IPS-NIHi7 (cell line): ENCODE data around the gene PLEKHA6.

Experiments
- DNase-seq: peaks from one replicate; pipeline ENCODE4 v3.0.0; 2012; ENCODE audit warnings: mixed read lengths; ENCODE audit errors: extremely low spot score

The PLEKHA6 gene

GRCh38 chr1:204211046-204211445 lies 148.7 kb downstream of the PLEKHA6 start:
- DNase-seq: no peak

GRCh38 chr1:204207136-204207616 lies 152.6 kb downstream of the PLEKHA6 start:
- DNase-seq: peak; percentile 94

- no peak for DNase-seq
Measured at GRCh38 chr1:204206121-204206520, 153.6 kb downstream of the PLEKHA6 start.

GRCh38 chr1:204205486-204205885 lies 154.2 kb downstream of the PLEKHA6 start:
- no peak for DNase-seq

- DNase-seq: no peak
Measured at GRCh38 chr1:204204944-204205343, 154.8 kb downstream of the PLEKHA6 start.

GRCh38 chr1:204203206-204203767 lies 156.4 kb downstream of the PLEKHA6 start:
- DNase-seq: no peak

GRCh38 chr1:204202481-204202880 lies 157.2 kb downstream of the PLEKHA6 start:
- DNase-seq: no peak

GRCh38 chr1:204201348-204202040 lies 158.2 kb downstream of the PLEKHA6 start:
- no peak for DNase-seq

- no peak for DNase-seq
Measured at GRCh38 chr1:204199579-204199978, 160.2 kb downstream of the PLEKHA6 start.

GRCh38 chr1:204198348-204199340 lies 161.1 kb downstream of the PLEKHA6 start:
- DNase-seq: peak; percentile 65

GRCh38 chr1:204197068-204197467 lies 162.7 kb downstream of the PLEKHA6 start:
- DNase-seq: no peak

GRCh38 chr1:204196068-204196795 lies 163.5 kb downstream of the PLEKHA6 start, which contains the start of gene KISS1:
KISS1 (minus strand) TSS chr1:204196491; CDS start chr1:204192876, 3,615 bp downstream.
- DNase-seq: peak; percentile 51

GRCh38 chr1:204194771-204195170 lies 165.0 kb downstream of the PLEKHA6 start:
- no peak for DNase-seq

GRCh38 chr1:204194080-204194479 lies 165.6 kb downstream of the PLEKHA6 start:
- DNase-seq: no peak

GRCh38 chr1:204192589-204193352 lies 167.0 kb downstream of the PLEKHA6 start:
- DNase-seq: no peak

GRCh38 chr1:204192046-204192445 lies 167.7 kb downstream of the PLEKHA6 start:
- DNase-seq: no peak

GRCh38 chr1:204191456-204191855 lies 168.3 kb downstream of the PLEKHA6 start:
- no peak for DNase-seq

- DNase-seq: peak; percentile 83
Measured at GRCh38 chr1:204190212-204191211, 169.2 kb downstream of the PLEKHA6 start.

GRCh38 chr1:204188959-204189639 lies 170.6 kb downstream of the PLEKHA6 start:
- no peak for DNase-seq
